SK-N-MC (cell line): ENCODE measurements around the gene CENPK.
"Not testable (repeated sequence)": the region's sequence is repeated elsewhere in the genome, so short reads cannot be mapped to it uniquely, and the experiment has no call there.

Source experiments
- DNase-seq: peaks from one replicate; pipeline ENCODE4 v3.0.0-alpha.2; 2011; ENCODE audit warnings: low read depth, low spot score
- H3K27ac ChIP-seq: fragments of 200-600 bp; sonication (generic); 2 replicates; pipeline ENCODE4 v1.5.1; 2016; ENCODE audit warnings: mixed run types
- H3K36me3 ChIP-seq: fragments of 200-600 bp; sonication (generic); 2 replicates; pipeline ENCODE4 v1.6.1; 2017; ENCODE audit warnings: antibody characterized with exemption, low read length, mixed read lengths; ENCODE audit not compliant: insufficient read depth
- H3K4me3 ChIP-seq: fragments of 200-600 bp; sonication (generic); 2 replicates; pipeline ENCODE4 v1.5.1; 2016
- H3K9ac ChIP-seq: fragments of 200-600 bp; sonication (generic); 2 replicates; pipeline ENCODE4 v1.8.0; 2017; ENCODE audit warnings: mixed run types, mixed read lengths; ENCODE audit not compliant: insufficient read length
- H3K9me3 ChIP-seq: fragments of 200-600 bp; sonication (generic); 2 replicates; pipeline ENCODE4 v1.6.1; 2017; ENCODE audit warnings: low read depth, mild to moderate bottlenecking, antibody characterized with exemption, low read length, moderate library complexity, mixed read lengths
- EZH2 ChIP-seq: fragments of 200-600 bp; sonication (generic); IDR thresholded peaks from one replicate; pipeline ENCODE4 v1.6.1; 2017; ENCODE audit warnings: antibody characterized with exemption
- FOXP2 ChIP-seq: optimal IDR thresholded peaks from 2 replicates; pipeline ENCODE3; 2011; ENCODE audit warnings: mild to moderate bottlenecking, moderate library complexity; ENCODE audit not compliant: insufficient read depth; ENCODE audit errors: extremely low read length, control extremely low read depth
- POLR2AphosphoS5 ChIP-seq: IDR thresholded peaks from 2 replicates; pipeline ENCODE4 v1.6.1; 2012; ENCODE audit warnings: mild to moderate bottlenecking, low read depth, low read length, borderline replicate concordance

CENPK gene

DNA sequence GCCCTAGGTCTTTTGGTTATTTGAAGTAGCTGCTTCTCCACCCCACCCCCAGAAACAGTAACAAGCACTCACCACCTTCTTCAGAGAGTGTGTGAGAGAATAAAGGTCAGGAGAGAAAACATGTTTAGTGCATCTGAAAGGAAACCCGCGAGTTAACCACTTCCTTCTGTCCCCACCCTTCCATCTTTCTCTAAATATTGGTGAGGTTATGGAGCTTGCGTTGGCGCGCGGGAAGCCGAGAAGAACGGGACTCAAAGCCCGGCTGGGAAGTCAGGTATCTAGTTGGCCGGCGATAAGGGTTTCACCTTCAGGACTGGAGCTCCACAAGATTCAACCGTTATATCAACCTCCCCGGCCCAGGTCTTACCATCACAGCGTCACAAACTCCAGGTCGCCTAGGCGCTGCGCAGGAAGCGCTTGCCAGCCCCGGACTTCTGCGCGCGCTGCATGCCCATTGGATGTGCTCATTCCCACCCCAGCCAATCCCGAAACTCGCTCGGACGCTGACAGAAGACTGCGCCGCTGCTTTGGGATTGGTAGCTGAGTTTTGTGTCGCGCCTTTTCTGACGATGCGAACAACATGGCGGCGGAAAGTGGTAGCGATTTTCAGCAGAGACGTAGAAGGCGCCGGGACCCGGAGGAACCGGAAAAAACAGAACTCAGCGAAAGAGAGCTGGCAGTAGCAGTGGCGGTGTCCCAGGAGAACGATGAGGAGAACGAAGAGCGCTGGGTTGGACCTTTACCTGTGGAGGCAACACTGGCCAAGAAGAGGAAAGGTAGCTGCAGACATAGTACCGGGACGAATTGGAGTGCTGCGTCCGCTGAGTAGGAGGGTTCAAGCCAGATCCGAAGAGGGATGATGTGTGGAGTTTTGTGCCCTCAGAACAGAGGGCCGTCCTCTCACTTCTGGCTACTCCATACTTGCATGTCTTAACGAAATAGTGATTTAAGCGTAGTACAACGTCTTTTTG is at the start of gene CENPK, which contains the start of gene PPWD1:
Gene CENPK, minus strand, starts transcription at position 438 of the 971 bp plus-strand sequence. CDS start 8,261 bp downstream, outside the sequence.
Gene PPWD1, plus strand, starts transcription at position 566 of the 971 bp plus-strand sequence. Its CDS starts 15 bp downstream, at position 581.
- Histone ChIP-seq H3K36me3 (peaks cover 27% of the 10 kb centered on the region), H3K9ac (peak within 1 kb of the TSS; percentile 87), H3K9me3 (no peaks in the 10 kb centered on the region), H3K27ac (peak within 1 kb of the TSS; percentile 81), H3K4me3 (peak within 1 kb of the TSS; percentile 94)
- peak; percentile 82 for DNase-seq
- peak; percentile 35 for TF ChIP-seq FOXP2
- TF ChIP-seq POLR2AphosphoS5 = peak; percentile 96
- TF ChIP-seq EZH2 = no peak

- Histone ChIP-seq H3K9ac (no peak overlapping the region), H3K27ac (no peak overlapping the region), H3K4me3 (no peak overlapping the region), H3K9me3 (no peaks in the 10 kb centered on the region), H3K36me3 (peaks cover 44% of the 10 kb centered on the region)
- DNase-seq = no peak
- TF ChIP-seq EZH2 (no peak), POLR2AphosphoS5 (no peak), FOXP2 (no peak)
Observed at GRCh38 chr5:65612298-65612907, 49.4 kb upstream of the CENPK start.

DNA sequence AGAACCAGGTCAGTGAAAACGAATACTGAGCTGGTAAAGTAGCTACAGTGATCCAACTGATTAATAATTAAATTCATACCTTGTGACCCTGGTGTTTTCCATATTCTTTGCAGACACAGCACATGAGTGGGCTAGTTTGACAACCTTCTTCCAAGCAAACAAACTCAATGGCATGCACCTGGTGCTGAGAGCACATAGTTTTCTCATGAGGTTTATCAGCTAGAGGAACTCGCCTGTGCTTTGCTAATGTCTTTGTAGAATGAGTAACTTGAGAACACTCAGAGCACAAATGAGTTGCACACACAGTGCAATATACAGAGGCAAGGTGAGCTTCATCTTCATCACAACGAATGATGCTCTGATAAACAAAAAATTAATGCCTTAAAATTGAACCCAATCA is 48.6 kb upstream of the CENPK start:
- peaks cover 49% of the 10 kb centered on the region for H3K36me3 ChIP-seq
- DNase-seq = no peak
- no peaks in the 10 kb centered on the region for H3K9me3 ChIP-seq
- H3K9ac ChIP-seq = no peak overlapping the region
- no peak overlapping the region for H3K27ac ChIP-seq
- TF ChIP-seq EZH2 = no peak
- no peak for TF ChIP-seq POLR2AphosphoS5
- TF ChIP-seq FOXP2 = no peak
- no peak overlapping the region for H3K4me3 ChIP-seq

- peaks cover 60% of the 10 kb centered on the region for H3K36me3 ChIP-seq
- DNase-seq, H3K9ac ChIP-seq, H3K4me3 ChIP-seq, H3K27ac ChIP-seq, H3K9me3 ChIP-seq: not testable (repeated sequence)
Observed at GRCh38 chr5:65601761-65602160, 38.8 kb upstream of the CENPK start.

GRCh38 chr5:65588694-65589093 is 25.7 kb upstream of the CENPK start:
- no peak for DNase-seq
- H3K4me3 ChIP-seq = no peak overlapping the region
- H3K36me3 ChIP-seq = peaks cover 82% of the 10 kb centered on the region
- no peak overlapping the region for H3K27ac ChIP-seq
- no peak for TF ChIP-seq FOXP2
- no peak for TF ChIP-seq EZH2
- no peak for TF ChIP-seq POLR2AphosphoS5
- H3K9me3 ChIP-seq = no peaks in the 10 kb centered on the region
- no peak overlapping the region for H3K9ac ChIP-seq

DNA sequence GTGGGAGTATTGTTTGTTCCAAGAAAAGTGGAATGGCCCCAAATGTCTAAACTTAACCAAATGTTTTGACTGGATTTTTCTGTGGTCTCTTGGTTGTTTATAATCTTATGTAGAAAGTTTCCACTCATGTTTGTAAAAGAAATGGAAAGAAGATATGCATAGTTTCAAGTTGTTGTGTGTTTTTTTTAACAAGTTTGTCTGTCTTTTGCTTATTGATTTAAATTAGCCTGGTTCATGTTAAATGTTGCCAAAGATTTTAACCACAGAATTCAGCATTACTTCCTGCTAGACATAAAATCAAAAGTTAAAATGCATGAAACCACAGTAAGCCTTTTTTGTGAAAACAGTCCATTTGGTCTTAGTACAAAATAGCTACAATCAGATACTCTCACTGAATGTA is 14.2 kb upstream of the CENPK start:
- DNase-seq = no peak
- H3K27ac ChIP-seq = no peak overlapping the region
- peaks cover 35% of the 10 kb centered on the region for H3K36me3 ChIP-seq
- H3K9me3 ChIP-seq = no peaks in the 10 kb centered on the region
- no peak overlapping the region for H3K9ac ChIP-seq
- no peak overlapping the region for H3K4me3 ChIP-seq
- TF ChIP-seq FOXP2 (no peak), POLR2AphosphoS5 (no peak), EZH2 (no peak)

DNA sequence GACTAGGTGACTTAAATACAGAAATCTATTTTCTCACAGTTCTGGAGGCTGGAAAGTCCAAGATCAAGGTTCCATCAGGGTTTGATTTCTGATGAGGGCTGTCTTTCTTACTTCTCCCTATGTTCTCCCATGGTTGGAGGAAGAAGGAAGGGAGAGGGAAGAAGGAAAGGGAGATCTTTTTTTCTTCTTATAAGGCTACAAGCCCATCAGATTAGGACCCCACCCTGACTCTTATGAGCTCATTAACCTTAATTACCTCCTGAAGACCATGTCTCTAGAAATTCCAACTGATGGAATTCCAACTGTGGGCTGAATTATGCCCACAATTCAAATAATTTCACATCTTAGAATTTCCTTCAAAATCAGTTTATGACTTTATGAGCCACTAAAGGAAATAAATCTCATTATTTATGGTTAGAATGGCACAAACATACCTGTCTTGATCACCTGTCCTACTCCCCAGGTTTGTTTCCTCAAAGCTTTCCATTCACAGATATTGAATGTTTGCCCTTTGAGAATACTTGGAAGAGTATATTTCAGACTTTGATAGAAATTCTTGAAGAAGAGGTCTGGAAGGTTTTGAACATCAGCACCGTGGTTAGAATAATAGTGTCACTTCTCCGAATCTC is 7.7 kb upstream of the CENPK start:
- DNase-seq = no peak
- Histone ChIP-seq H3K4me3 (no peak overlapping the region), H3K9me3 (no peaks in the 10 kb centered on the region), H3K27ac (no peak overlapping the region), H3K36me3 (peaks cover 14% of the 10 kb centered on the region), H3K9ac (no peak overlapping the region)
- TF ChIP-seq EZH2 (no peak), POLR2AphosphoS5 (no peak), FOXP2 (no peak)

DNA sequence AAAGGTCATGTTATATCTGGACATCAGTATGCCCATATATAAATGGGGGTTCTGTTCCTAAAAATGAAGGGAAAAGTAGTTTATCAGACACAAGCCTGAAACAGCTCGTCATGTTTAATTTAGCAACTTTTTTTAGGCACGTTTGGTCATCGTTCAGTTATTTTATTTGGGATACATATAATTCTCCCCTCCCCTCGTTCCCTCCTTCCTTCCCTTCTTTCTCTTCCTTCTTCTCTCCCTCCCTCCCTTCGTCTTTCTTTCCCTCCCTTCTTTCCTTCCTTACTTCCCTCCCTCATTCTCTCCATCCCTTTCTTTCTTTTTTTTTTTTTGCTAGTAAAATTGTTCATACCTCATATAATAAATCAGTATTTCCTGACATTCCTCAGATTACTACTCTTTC is 3.5 kb upstream of the CENPK start:
- DNase-seq = no peak
- Histone ChIP-seq H3K27ac (no peak overlapping the region), H3K9ac (no peak overlapping the region), H3K4me3 (no peak overlapping the region), H3K36me3 (peaks cover 8% of the 10 kb centered on the region; the same call in 1 of the 2 replicates), H3K9me3 (no peaks in the 10 kb centered on the region)
- TF ChIP-seq POLR2AphosphoS5 (no peak), EZH2 (no peak), FOXP2 (no peak)
